Liver (tissue), 9 donors: ENCODE results near the gene MYMK. TPM values are rescaled to one million over a fixed set of nuclear protein-coding genes. Genes with fewer than 3 reads are reported as not detected.

Experiments
- DNase-seq: peaks from one replicate; pipeline ENCODE4 v3.0.0-alpha.2; 2017; ENCODE audit warnings: low spot score
- H3K27ac ChIP-seq, 2 donors: one replicate each; pipeline ENCODE4 v1.7.0; 2013; ENCODE audit warnings: inconsistent platforms in 2 of 2, low read length in 2 of 2, control low read depth in 1 of 2, low read depth in 1 of 2, mild to moderate bottlenecking in 1 of 2
- H3K27me3 ChIP-seq, 4 donors: one replicate each; pipeline versions ENCODE4 v1.6.1 to v1.7.0; 2013; ENCODE audit warnings: low read length in 3 of 4, inconsistent platforms in 1 of 4, mild to moderate bottlenecking in 1 of 4, moderate library complexity in 1 of 4; ENCODE audit not compliant: control insufficient read depth in 4 of 4, insufficient read depth in 4 of 4
- H3K36me3 ChIP-seq, 4 donors: one replicate each; pipeline versions ENCODE4 v1.6.1 to v1.7.0; 2013; ENCODE audit warnings: low read length in 3 of 4, mild to moderate bottlenecking in 3 of 4, low read depth in 1 of 4, moderate library complexity in 1 of 4; ENCODE audit not compliant: control insufficient read depth in 4 of 4, insufficient read depth in 3 of 4
- H3K4me1 ChIP-seq, 4 donors: one replicate each; pipeline versions ENCODE4 v1.6.1 to v1.7.0; 2013; ENCODE audit warnings: low read length in 3 of 4, mild to moderate bottlenecking in 3 of 4, moderate library complexity in 1 of 4; ENCODE audit not compliant: control insufficient read depth in 4 of 4, insufficient read depth in 4 of 4
- H3K4me3 ChIP-seq, 3 donors: one replicate each; pipeline versions ENCODE4 v1.6.1 to v1.7.0; 2013; ENCODE audit warnings: low read length in 3 of 3, control low read depth in 1 of 3, low read depth in 1 of 3, mild to moderate bottlenecking in 1 of 3
- H3K9ac ChIP-seq, 2 donors: one replicate each; pipeline ENCODE4 v1.7.0; 2013; ENCODE audit warnings: low read length in 2 of 2, mild to moderate bottlenecking in 2 of 2, moderate library complexity in 2 of 2, control low read depth in 1 of 2, low read depth in 1 of 2
- H3K9me3 ChIP-seq, 4 donors: one replicate each; pipeline versions ENCODE4 v1.6.1 to v1.7.0; 2013; ENCODE audit warnings: low read length in 3 of 4; ENCODE audit not compliant: control insufficient read depth in 4 of 4
- EGR1 ChIP-seq, 2 donors: IDR thresholded peaks; 2 replicates each; pipeline ENCODE4 v1.6.1; 2016 to 2018; ENCODE audit warnings: antibody characterized with exemption in 2 of 2, low read depth in 2 of 2
- FOXA1 ChIP-seq: IDR thresholded peaks from 2 replicates; pipeline ENCODE4 v1.6.1; 2016; ENCODE audit warnings: antibody characterized with exemption
- FOXA2 ChIP-seq: IDR thresholded peaks from 2 replicates; pipeline ENCODE4 v1.6.1; 2016; ENCODE audit warnings: antibody characterized with exemption
- GABPA ChIP-seq, 2 donors: IDR thresholded peaks in 1 of 2; conservative IDR thresholded peaks in 1 of 2; 2 replicates each; pipeline ENCODE4 v1.6.1; 2016; ENCODE audit warnings: antibody characterized with exemption in 2 of 2, mild to moderate bottlenecking in 1 of 2, moderate library complexity in 1 of 2
- HNF4G ChIP-seq: IDR thresholded peaks from 2 replicates; pipeline ENCODE4 v1.6.1; 2016; ENCODE audit warnings: antibody characterized with exemption
- JUND ChIP-seq, 2 donors: IDR thresholded peaks; 2 replicates each; pipeline ENCODE4 v1.6.1; 2016; ENCODE audit warnings: antibody characterized with exemption in 2 of 2
- NR2F2 ChIP-seq: IDR thresholded peaks from 2 replicates; pipeline ENCODE4 v1.6.1; 2016; ENCODE audit warnings: antibody characterized with exemption
- RAD21 ChIP-seq, 2 donors: IDR thresholded peaks; 2 replicates each; pipeline ENCODE4 v1.6.1; 2016; ENCODE audit warnings: antibody characterized with exemption in 2 of 2, mild to moderate bottlenecking in 2 of 2
- TAF1 ChIP-seq: conservative IDR thresholded peaks from 2 replicates; pipeline ENCODE4 v1.6.1; 2016; ENCODE audit warnings: antibody characterized with exemption, mild to moderate bottlenecking
- WGBS: extraction: QIAGEN DNeasy Blood & Tissue Kit; methylation state at CpG from one replicate; pipeline ENCODE4 v1.1.7; 2013; 5-methylcytosine and 5-hydroxymethylcytosine counted together
- polyA plus RNA-seq, 2 donors: library from polyadenylated mRNA; stranded (reverse) in 1 of 2; unstranded in 1 of 2; fragments of 200-250 nt in 1 of 2; fragments of >200 nt in 1 of 2; fragmentation: Nextera tagmentation in 1 of 2; extraction: Ambion mirVana in 1 of 2; gene quantifications; one replicate each; pipeline versions ENCODE4 v1.2.1 to v1.2.3, GENCODE V29; 2013 to 2015
- total RNA-seq, 2 donors: library from RNA; depleted of rRNA; stranded (reverse); fragments of >200 nt; gene quantifications; one replicate each; pipeline ENCODE4 v1.2.3, GENCODE V29; 2014
- TF ChIP-seq, protein P1 (sequence below): IDR thresholded peaks from 2 replicates; pipeline ENCODE4 v1.6.1; 2016; ENCODE audit warnings: antibody characterized with exemption
- TF ChIP-seq, protein P2 (sequence below): fragments of 150-350 bp; IDR thresholded peaks from 2 replicates; pipeline ENCODE4 v1.5.1; 2017; ENCODE audit warnings: improper control_type of control experiment, low read depth, low read length; ENCODE audit not compliant: missing input control
- TF ChIP-seq, protein P3 (sequence below): IDR thresholded peaks from 2 replicates; pipeline ENCODE4 v1.6.1; 2016; ENCODE audit warnings: antibody characterized with exemption
- donor health status: healthy.
- donor health status: healthy.
- donor health status: healthy.
- donor health status: healthy.
- donor health status: healthy.

MYMK gene
- total and polyA plus RNA-seq, 4 donors: not detected

DNA sequence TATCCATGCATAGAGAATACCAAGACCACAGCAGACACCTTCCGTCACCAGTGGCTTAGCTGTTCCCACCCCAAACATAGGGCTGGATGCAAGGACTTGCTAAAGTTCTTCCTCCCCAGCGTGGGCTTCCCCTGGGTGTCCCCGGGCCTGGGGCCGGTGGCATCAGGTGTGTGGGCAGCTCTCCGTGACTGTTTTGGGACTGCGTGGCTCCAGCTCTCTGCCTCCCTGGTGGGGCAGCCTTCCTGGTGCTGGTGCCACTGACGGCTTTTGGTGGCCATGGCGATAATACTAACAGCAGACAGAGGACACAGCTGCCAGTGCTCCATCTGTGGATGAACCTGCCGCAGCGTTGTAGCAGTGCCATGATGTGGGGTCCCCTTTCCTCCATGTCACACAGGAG lies 60.1 kb downstream of the MYMK start:
- no peak overlapping the region for H3K27ac ChIP-seq
- no peak overlapping the region for H3K4me3 ChIP-seq
- H3K27me3 ChIP-seq: no peaks in the 10 kb centered on the region
- peaks cover 3 to 23% (median 18%) of the 10 kb centered on the region in 4 donors for H3K4me1 ChIP-seq
- H3K9ac ChIP-seq: no peak overlapping the region
- TF ChIP-seq TAF1 (no peak), HNF4G (no peak), NR2F2 (no peak), FOXA2 (no peak), FOXA1 (no peak), RAD21 (IDR thresholded peaks at IDR 0.05) (no peak), JUND (IDR thresholded peaks at IDR 0.05) (no peak), EGR1 (IDR thresholded peaks at IDR 0.05; ENCODE audit: low read depth in 2 of 2) (no peak), GABPA (IDR thresholded peaks at IDR 0.05 in 1 of 2, conservative IDR thresholded peaks at IDR 0.05 in 1 of 2) (no peak)
- TF ChIP-seq, protein P1, sequence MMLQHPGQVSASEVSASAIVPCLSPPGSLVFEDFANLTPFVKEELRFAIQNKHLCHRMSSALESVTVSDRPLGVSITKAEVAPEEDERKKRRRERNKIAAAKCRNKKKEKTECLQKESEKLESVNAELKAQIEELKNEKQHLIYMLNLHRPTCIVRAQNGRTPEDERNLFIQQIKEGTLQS: no peak
- TF ChIP-seq, protein P2, sequence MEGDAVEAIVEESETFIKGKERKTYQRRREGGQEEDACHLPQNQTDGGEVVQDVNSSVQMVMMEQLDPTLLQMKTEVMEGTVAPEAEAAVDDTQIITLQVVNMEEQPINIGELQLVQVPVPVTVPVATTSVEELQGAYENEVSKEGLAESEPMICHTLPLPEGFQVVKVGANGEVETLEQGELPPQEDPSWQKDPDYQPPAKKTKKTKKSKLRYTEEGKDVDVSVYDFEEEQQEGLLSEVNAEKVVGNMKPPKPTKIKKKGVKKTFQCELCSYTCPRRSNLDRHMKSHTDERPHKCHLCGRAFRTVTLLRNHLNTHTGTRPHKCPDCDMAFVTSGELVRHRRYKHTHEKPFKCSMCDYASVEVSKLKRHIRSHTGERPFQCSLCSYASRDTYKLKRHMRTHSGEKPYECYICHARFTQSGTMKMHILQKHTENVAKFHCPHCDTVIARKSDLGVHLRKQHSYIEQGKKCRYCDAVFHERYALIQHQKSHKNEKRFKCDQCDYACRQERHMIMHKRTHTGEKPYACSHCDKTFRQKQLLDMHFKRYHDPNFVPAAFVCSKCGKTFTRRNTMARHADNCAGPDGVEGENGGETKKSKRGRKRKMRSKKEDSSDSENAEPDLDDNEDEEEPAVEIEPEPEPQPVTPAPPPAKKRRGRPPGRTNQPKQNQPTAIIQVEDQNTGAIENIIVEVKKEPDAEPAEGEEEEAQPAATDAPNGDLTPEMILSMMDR: no peak
- TF ChIP-seq, protein P3, sequence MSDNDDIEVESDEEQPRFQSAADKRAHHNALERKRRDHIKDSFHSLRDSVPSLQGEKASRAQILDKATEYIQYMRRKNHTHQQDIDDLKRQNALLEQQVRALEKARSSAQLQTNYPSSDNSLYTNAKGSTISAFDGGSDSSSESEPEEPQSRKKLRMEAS: no peak
- no peaks in the 10 kb centered on the region for H3K9me3 ChIP-seq
- peaks cover 2 to 18% (median 15%) of the 10 kb centered on the region in 4 donors for H3K36me3 ChIP-seq
- no peak for DNase-seq
- WGBS: 96% methylated on average over 10 of the region's 10 CpGs

Other genes with a start within 250 kb of the MYMK start
- gene ABO, start 249.8 kb downstream of the MYMK start, total RNA-seq: under 1 TPM; 0.08 to 0.75 TPM
- under 1 TPM in 1 of 2 donors, not detected in 1; 0.10 TPM for gene ABO, start 249.8 kb downstream of the MYMK start, polyA plus RNA-seq
- 1 to 10 TPM; 4.9 to 9.4 TPM for gene SURF6, start 188.8 kb downstream of the MYMK start, total RNA-seq
- gene SURF6, start 188.8 kb downstream of the MYMK start, polyA plus RNA-seq: 10 to 100 TPM in 1 of 2 donors, 1 to 10 TPM in 1; 4.1 to 12.9 TPM
- gene MED22, start 176.8 kb downstream of the MYMK start, total RNA-seq: 10 to 100 TPM in 1 of 2 donors, 1 to 10 TPM in 1; 9.5 to 10.3 TPM
- 10 to 100 TPM in 1 of 2 donors, 1 to 10 TPM in 1; 3.1 to 10.3 TPM for gene MED22, start 176.8 kb downstream of the MYMK start, polyA plus RNA-seq
- 100 to 1,000 TPM; 571 to 930 TPM for gene RPL7A, start 176.7 kb downstream of the MYMK start, total RNA-seq
- 100 to 1,000 TPM; 215 to 837 TPM for gene RPL7A, start 176.7 kb downstream of the MYMK start, polyA plus RNA-seq
- 10 to 100 TPM; 20.7 to 42.8 TPM for gene SURF1, start 168.5 kb downstream of the MYMK start, total RNA-seq
- gene SURF1, start 168.5 kb downstream of the MYMK start, polyA plus RNA-seq: 100 to 1,000 TPM in 1 of 2 donors, 10 to 100 TPM in 1; 58.3 to 106 TPM
- gene SURF2, start 168.4 kb downstream of the MYMK start, total RNA-seq: 10 to 100 TPM in 1 of 2 donors, 1 to 10 TPM in 1; 6.0 to 13.5 TPM
- gene SURF2, start 168.4 kb downstream of the MYMK start, polyA plus RNA-seq: 10 to 100 TPM; 13.9 to 15.8 TPM
- 100 to 1,000 TPM; 196 to 386 TPM for gene SURF4, start 148.9 kb downstream of the MYMK start, total RNA-seq
- gene SURF4, start 148.9 kb downstream of the MYMK start, polyA plus RNA-seq: 100 to 1,000 TPM; 142 to 238 TPM
- under 1 TPM; 0.25 to 0.37 TPM for gene STKLD1, start 148.6 kb downstream of the MYMK start, total RNA-seq
- gene STKLD1, start 148.6 kb downstream of the MYMK start, polyA plus RNA-seq: under 1 TPM; 0.28 to 0.85 TPM
- gene REXO4, start 106.9 kb downstream of the MYMK start, total RNA-seq: 1 to 10 TPM; 8.7 to 9.5 TPM
- 10 to 100 TPM in 1 of 2 donors, 1 to 10 TPM in 1; 7.4 to 12.1 TPM for gene REXO4, start 106.9 kb downstream of the MYMK start, polyA plus RNA-seq
- gene ADAMTS13, start 102.6 kb downstream of the MYMK start, total RNA-seq: 10 to 100 TPM in 1 of 2 donors, 1 to 10 TPM in 1; 6.5 to 11.5 TPM
- gene ADAMTS13, start 102.6 kb downstream of the MYMK start, polyA plus RNA-seq: 10 to 100 TPM in 1 of 2 donors, 1 to 10 TPM in 1; 9.2 to 13.3 TPM
- 10 to 100 TPM; 10.1 to 26.8 TPM for gene CACFD1, start 65.0 kb downstream of the MYMK start, total RNA-seq
- 10 to 100 TPM; 26.0 to 34.5 TPM for gene CACFD1, start 65.0 kb downstream of the MYMK start, polyA plus RNA-seq
- 1 to 10 TPM; 2.7 to 3.9 TPM for gene SLC2A6, start 45.9 kb downstream of the MYMK start, total RNA-seq
- 1 to 10 TPM; 1.7 to 1.9 TPM for gene SLC2A6, start 45.9 kb downstream of the MYMK start, polyA plus RNA-seq
- 10 to 100 TPM in 1 of 2 donors, 1 to 10 TPM in 1; 1.8 to 18.2 TPM for gene ADAMTSL2, start 9.7 kb upstream of the MYMK start, total RNA-seq
- gene ADAMTSL2, start 9.7 kb upstream of the MYMK start, polyA plus RNA-seq: 10 to 100 TPM in 1 of 2 donors, 1 to 10 TPM in 1; 3.8 to 11.6 TPM
- gene FAM163B, start 84.4 kb upstream of the MYMK start, total RNA-seq: 1 to 10 TPM; 3.0 to 3.7 TPM
- 1 to 10 TPM; 2.1 to 4.0 TPM for gene FAM163B, start 84.4 kb upstream of the MYMK start, polyA plus RNA-seq
- gene DBH, start 111.4 kb upstream of the MYMK start, total RNA-seq: 1 to 10 TPM in 1 of 2 donors, under 1 TPM in 1; 0.37 to 2.4 TPM
- 10 to 100 TPM in 1 of 2 donors, 1 to 10 TPM in 1; 2.7 to 21.2 TPM for gene DBH, start 111.4 kb upstream of the MYMK start, polyA plus RNA-seq
- gene SARDH, start 213.4 kb upstream of the MYMK start, total RNA-seq: 100 to 1,000 TPM in 1 of 2 donors, 10 to 100 TPM in 1; 53.7 to 291 TPM
- 10 to 100 TPM; 57.1 to 69.7 TPM for gene SARDH, start 213.4 kb upstream of the MYMK start, polyA plus RNA-seq